ENCODE results near the gene P2RX1. TPM values are rescaled to one million over a fixed set of nuclear protein-coding genes. Genes with fewer than 3 reads are reported as not detected.
A peak's percentile ranks its signal among the peaks of the same experiment; 100 is the strongest.

P2RX1 gene
- total RNA-seq, 3 donors from 2014 or later = 2.5 to 4.9 (median 3.5) TPM

GRCh38 chr17:3880983-3881382 lies 35.3 kb downstream of the P2RX1 start:
- no peak for TF ChIP-seq CTCF (IDR thresholded peaks at IDR 0.05)
- H3K36me3 ChIP-seq (ENCODE audit: low read depth) = no peaks in the 10 kb centered on the region

GRCh38 chr17:3879591-3880417 lies 36.5 kb downstream of the P2RX1 start:
- TF ChIP-seq CTCF (IDR thresholded peaks at IDR 0.05) = no peak
- peak; percentile 10 for ATAC-seq
- DNase-seq = peak in 1 of 3 donors; percentile 58
- H3K4me3 ChIP-seq = no peak overlapping the region
- no peaks in the 10 kb centered on the region for H3K9me3 ChIP-seq
- no peaks in the 10 kb centered on the region for H3K36me3 ChIP-seq (ENCODE audit: low read depth)
- H3K4me1 ChIP-seq (ENCODE audit: low read depth) = peaks cover 3% of the 10 kb centered on the region
- intact Hi-C loops (cut with DNase I, micrococcal nuclease) = no loop called here

More at GRCh38 chr17:3880983-3881382, 35.3 kb downstream of the P2RX1 start:
- Histone ChIP-seq H3K4me3 (no peak overlapping the region), H3K4me1 (ENCODE audit: low read depth) (peaks cover 3% of the 10 kb centered on the region), H3K9me3 (no peaks in the 10 kb centered on the region)
- no peak for ATAC-seq
- intact Hi-C loops (cut with DNase I, micrococcal nuclease) = no loop called here
- no peak for DNase-seq

- ATAC-seq (peak; percentile 70), DNase-seq (peak in 2 of 3 donors; percentile 36 to 43)
- Histone ChIP-seq H3K36me3 (ENCODE audit: low read depth) (no peaks in the 10 kb centered on the region), H3K4me3 (no peak overlapping the region), H3K4me1 (ENCODE audit: low read depth) (peaks cover 3% of the 10 kb centered on the region), H3K9me3 (no peaks in the 10 kb centered on the region)
- intact Hi-C loops (cut with DNase I, micrococcal nuclease) = no loop called here
- TF ChIP-seq CTCF (IDR thresholded peaks at IDR 0.05) = no peak
Measured at GRCh38 chr17:3879186-3879585, 37.1 kb downstream of the P2RX1 start.

GRCh38 chr17:3877220-3877619 lies 39.0 kb downstream of the P2RX1 start:
- no peak for TF ChIP-seq CTCF (IDR thresholded peaks at IDR 0.05)
- Histone ChIP-seq H3K9me3 (no peaks in the 10 kb centered on the region), H3K4me1 (ENCODE audit: low read depth) (peaks cover 3% of the 10 kb centered on the region), H3K4me3 (no peak overlapping the region), H3K36me3 (ENCODE audit: low read depth) (no peaks in the 10 kb centered on the region)
- DNase-seq (no peak), ATAC-seq (no peak)
- intact Hi-C loops (cut with DNase I, micrococcal nuclease) = no loop called here

- no peak overlapping the region for H3K4me3 ChIP-seq
- intact Hi-C loops (cut with DNase I, micrococcal nuclease) = no loop called here
- DNase-seq (no peak), ATAC-seq (no peak)
- no peaks in the 10 kb centered on the region for H3K9me3 ChIP-seq
- no peak for TF ChIP-seq CTCF (IDR thresholded peaks at IDR 0.05)
- no peaks in the 10 kb centered on the region for H3K36me3 ChIP-seq (ENCODE audit: low read depth)
- H3K4me1 ChIP-seq (ENCODE audit: low read depth) = peaks cover 3% of the 10 kb centered on the region
Measured at GRCh38 chr17:3875317-3875716, 40.9 kb downstream of the P2RX1 start.
